Effector CD8-positive, alpha-beta T cell (primary cell): ENCODE results near the gene DNHD1.
"Not testable (repeated sequence)": the region's sequence is repeated elsewhere in the genome, so short reads cannot be mapped to it uniquely, and the experiment has no call there.

ENCODE experiments used
- DNase-seq: peaks from one replicate; lab custom pipeline; 2025; lab: John Stamatoyannopoulos, UW

The DNHD1 gene

GRCh38 chr11:6481012-6481923 lies 15.8 kb upstream of the DNHD1 start, which contains the start of the genes ARFIP2 and TIMM10B:
Gene ARFIP2 (minus strand): TSS chr11:6481331. CDS start chr11:6480421, 910 bp downstream.
Gene TIMM10B (plus strand): TSS chr11:6481501. CDS start chr11:6481517, 16 bp downstream.
- peak; percentile 90 for DNase-seq

GRCh38 chr11:6481924-6482275 lies 15.2 kb upstream of the DNHD1 start:
- no peak for DNase-seq

- no peak for DNase-seq
Measured at GRCh38 chr11:6482441-6482840, 14.6 kb upstream of the DNHD1 start.

- DNase-seq, result no peak
Measured at GRCh38 chr11:6483015-6483414, 14.1 kb upstream of the DNHD1 start.

- DNase-seq, result no peak
Measured at GRCh38 chr11:6485661-6486060, 11.4 kb upstream of the DNHD1 start.

- DNase-seq, result no peak
Measured at GRCh38 chr11:6486256-6486655, 10.8 kb upstream of the DNHD1 start.

- no peak for DNase-seq
Measured at GRCh38 chr11:6486938-6487337, 10.1 kb upstream of the DNHD1 start.

GRCh38 chr11:6488342-6488741 lies 8.7 kb upstream of the DNHD1 start:
- DNase-seq, result no peak

GRCh38 chr11:6488821-6489220 lies 8.3 kb upstream of the DNHD1 start:
- DNase-seq, result no peak

GRCh38 chr11:6489306-6489705 lies 7.8 kb upstream of the DNHD1 start:
- no peak for DNase-seq

- DNase-seq, result no peak
Measured at GRCh38 chr11:6498121-6498520, 1.0 kb downstream of the DNHD1 start.

GRCh38 chr11:6498544-6498943 lies 1.5 kb downstream of the DNHD1 start:
- no peak for DNase-seq

GRCh38 chr11:6502382-6502781 lies 5.3 kb downstream of the DNHD1 start:
- no peak for DNase-seq

GRCh38 chr11:6504166-6504565 lies 7.1 kb downstream of the DNHD1 start:
- DNase-seq, result no peak

GRCh38 chr11:6505577-6506240 lies 8.6 kb downstream of the DNHD1 start:
- no peak for DNase-seq

GRCh38 chr11:6516865-6517264 lies 19.8 kb downstream of the DNHD1 start:
- DNase-seq, result no peak

GRCh38 chr11:6520265-6520664 lies 23.2 kb downstream of the DNHD1 start:
- DNase-seq, result no peak

GRCh38 chr11:6521946-6522345 lies 24.9 kb downstream of the DNHD1 start:
- DNase-seq, result not testable (repeated sequence)

- DNase-seq, result no peak
Measured at GRCh38 chr11:6523253-6523652, 26.2 kb downstream of the DNHD1 start.

GRCh38 chr11:6526411-6527135 lies 29.5 kb downstream of the DNHD1 start:
- no peak for DNase-seq

- no peak for DNase-seq
Measured at GRCh38 chr11:6529266-6529665, 32.2 kb downstream of the DNHD1 start.

GRCh38 chr11:6530848-6531247 lies 33.8 kb downstream of the DNHD1 start:
- no peak for DNase-seq
